Esophagus squamous epithelium (tissue), 4 donors: ENCODE results near the gene LCE4A.

Experiments used
- CTCF ChIP-seq, 6 experiments: fragments of 450-650 bp in 4 of 6; fragments of 200-600 bp in 2 of 6; sonication (generic) in 2 of 6; IDR thresholded peaks; one replicate each; pipeline ENCODE4 v1.5.1; 2016 to 2019; ENCODE audit warnings: antibody characterized with exemption in 6 of 6, mild to moderate bottlenecking in 4 of 6, moderate library complexity in 4 of 6
- POLR2A ChIP-seq, 4 donors: fragments of 450-650 bp; IDR thresholded peaks; one replicate each; pipeline ENCODE4 v1.6.1; 2017; ENCODE audit warnings: antibody characterized with exemption in 4 of 4, mild to moderate bottlenecking in 4 of 4, moderate library complexity in 3 of 4

- no peak for TF ChIP-seq CTCF (IDR thresholded peaks at IDR 0.05)
- no peak for TF ChIP-seq POLR2A (IDR thresholded peaks at IDR 0.05)
Observed at GRCh38 chr1:152667648-152668047, 40.3 kb upstream of the LCE4A start.
